OCI-LY1 (cell line): ENCODE measurements around the gene UNC80.

Experiments used
- EZH2 ChIP-seq: fragments of 200-600 bp; sonication (generic), shearing (Covaris generic); IDR thresholded peaks from 2 replicates; pipeline ENCODE4 v1.8.0; 2017; ENCODE audit warnings: borderline replicate concordance, mixed run types, mild to moderate bottlenecking, antibody characterized with exemption, low read length, moderate library complexity, mixed read lengths
- TF ChIP-seq, protein P1 (sequence below): fragments of 200-600 bp; sonication (generic), shearing (Covaris generic); IDR thresholded peaks from 2 replicates; pipeline ENCODE4 v1.5.1; 2017; ENCODE audit warnings: mild to moderate bottlenecking, antibody characterized with exemption, low read length, moderate library complexity, mixed read lengths

DNA sequence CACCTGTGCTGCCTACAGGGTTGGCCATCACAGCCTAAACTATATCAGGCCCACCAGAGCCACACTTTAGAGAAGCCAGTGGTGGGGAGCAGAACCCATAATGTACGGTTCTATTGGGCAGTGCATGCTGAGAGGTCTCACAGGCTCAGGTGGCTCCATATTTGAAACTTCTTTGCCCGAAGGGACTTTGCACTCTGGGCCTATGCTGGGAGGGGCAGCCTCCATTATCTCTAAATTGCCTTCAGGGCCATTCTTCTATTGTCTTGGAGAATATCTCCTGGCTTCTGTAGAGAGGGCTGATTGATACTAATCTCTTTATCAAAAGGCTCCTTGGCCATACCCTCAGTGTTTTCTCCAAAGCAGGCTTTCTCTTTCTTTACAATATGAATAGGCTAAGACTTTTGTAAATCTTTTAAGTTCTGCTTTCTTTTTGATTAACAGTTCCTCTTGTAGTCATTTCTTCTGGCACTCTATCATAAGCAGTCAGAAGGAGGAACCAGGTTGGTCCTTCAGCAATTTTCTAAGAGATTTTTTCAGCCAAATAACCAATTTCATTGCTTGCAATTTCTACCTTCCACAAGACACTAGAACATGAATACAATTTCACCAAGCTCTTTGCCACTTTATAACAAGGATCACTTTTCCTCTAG, 275.3 kb downstream of the UNC80 start:
- TF ChIP-seq, protein P1, sequence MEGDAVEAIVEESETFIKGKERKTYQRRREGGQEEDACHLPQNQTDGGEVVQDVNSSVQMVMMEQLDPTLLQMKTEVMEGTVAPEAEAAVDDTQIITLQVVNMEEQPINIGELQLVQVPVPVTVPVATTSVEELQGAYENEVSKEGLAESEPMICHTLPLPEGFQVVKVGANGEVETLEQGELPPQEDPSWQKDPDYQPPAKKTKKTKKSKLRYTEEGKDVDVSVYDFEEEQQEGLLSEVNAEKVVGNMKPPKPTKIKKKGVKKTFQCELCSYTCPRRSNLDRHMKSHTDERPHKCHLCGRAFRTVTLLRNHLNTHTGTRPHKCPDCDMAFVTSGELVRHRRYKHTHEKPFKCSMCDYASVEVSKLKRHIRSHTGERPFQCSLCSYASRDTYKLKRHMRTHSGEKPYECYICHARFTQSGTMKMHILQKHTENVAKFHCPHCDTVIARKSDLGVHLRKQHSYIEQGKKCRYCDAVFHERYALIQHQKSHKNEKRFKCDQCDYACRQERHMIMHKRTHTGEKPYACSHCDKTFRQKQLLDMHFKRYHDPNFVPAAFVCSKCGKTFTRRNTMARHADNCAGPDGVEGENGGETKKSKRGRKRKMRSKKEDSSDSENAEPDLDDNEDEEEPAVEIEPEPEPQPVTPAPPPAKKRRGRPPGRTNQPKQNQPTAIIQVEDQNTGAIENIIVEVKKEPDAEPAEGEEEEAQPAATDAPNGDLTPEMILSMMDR = no peak
- no peak for TF ChIP-seq EZH2
